ENCODE measurements around the gene SLC6A13.

SLC6A13 gene

GRCh38 chr12:267581-268482 is 5.2 kb upstream of the SLC6A13 start:
- Histone ChIP-seq H3K9me3 (ENCODE audit: control insufficient read depth, low read length) (no peaks in the 10 kb centered on the region), H3K4me3 (ENCODE audit: insufficient read depth, low read depth, low read length) (no peak overlapping the region), H3K36me3 (ENCODE audit: control insufficient read depth, insufficient read depth, low read length) (no peaks in the 10 kb centered on the region), H3K4me1 (ENCODE audit: control insufficient read depth, insufficient read depth, low read length) (peaks cover 5% of the 10 kb centered on the region), H3K27me3 (ENCODE audit: control insufficient read depth, insufficient read depth, low read length, poor library complexity, severe bottlenecking) (no peaks in the 10 kb centered on the region), H3K27ac (ENCODE audit: insufficient read depth, low read depth, low read length, poor library complexity, severe bottlenecking) (no peak overlapping the region)
- 86 to 90% methylated on average over 14 of the region's 14 CpGs for WGBS, 2 experiments

GRCh38 chr12:265096-265495 is 2.5 kb upstream of the SLC6A13 start:
- WGBS, 2 experiments, result 33 to 50% methylated on average over 2 to 3 of the region's 3 CpGs
- no peaks in the 10 kb centered on the region for H3K9me3 ChIP-seq (ENCODE audit: control insufficient read depth, low read length)
- no peaks in the 10 kb centered on the region for H3K36me3 ChIP-seq (ENCODE audit: control insufficient read depth, insufficient read depth, low read length)
- H3K4me3 ChIP-seq (ENCODE audit: insufficient read depth, low read depth, low read length), result no peak overlapping the region
- no peak overlapping the region for H3K27ac ChIP-seq (ENCODE audit: insufficient read depth, low read depth, low read length, poor library complexity, severe bottlenecking)
- H3K4me1 ChIP-seq (ENCODE audit: control insufficient read depth, insufficient read depth, low read length), result peaks cover 5% of the 10 kb centered on the region
- no peaks in the 10 kb centered on the region for H3K27me3 ChIP-seq (ENCODE audit: control insufficient read depth, insufficient read depth, low read length, poor library complexity, severe bottlenecking)

GRCh38 chr12:264269-264668 is 1.6 kb upstream of the SLC6A13 start:
- Histone ChIP-seq H3K9me3 (ENCODE audit: control insufficient read depth, low read length) (no peaks in the 10 kb centered on the region), H3K27ac (ENCODE audit: insufficient read depth, low read depth, low read length, poor library complexity, severe bottlenecking) (no peak overlapping the region), H3K4me3 (ENCODE audit: insufficient read depth, low read depth, low read length) (no peak overlapping the region), H3K27me3 (ENCODE audit: control insufficient read depth, insufficient read depth, low read length, poor library complexity, severe bottlenecking) (no peaks in the 10 kb centered on the region), H3K4me1 (ENCODE audit: control insufficient read depth, insufficient read depth, low read length) (peaks cover 5% of the 10 kb centered on the region), H3K36me3 (ENCODE audit: control insufficient read depth, insufficient read depth, low read length) (no peaks in the 10 kb centered on the region)
- 91 to 94% methylated on average over 3 of the region's 3 CpGs for WGBS, 2 experiments

GRCh38 chr12:263574-263973 is 938 bp upstream of the SLC6A13 start:
- no peak overlapping the region for H3K27ac ChIP-seq (ENCODE audit: insufficient read depth, low read depth, low read length, poor library complexity, severe bottlenecking)
- H3K27me3 ChIP-seq (ENCODE audit: control insufficient read depth, insufficient read depth, low read length, poor library complexity, severe bottlenecking), result no peaks in the 10 kb centered on the region
- H3K4me1 ChIP-seq (ENCODE audit: control insufficient read depth, insufficient read depth, low read length), result peaks cover 5% of the 10 kb centered on the region
- H3K36me3 ChIP-seq (ENCODE audit: control insufficient read depth, insufficient read depth, low read length), result no peaks in the 10 kb centered on the region
- no peak overlapping the region for H3K4me3 ChIP-seq (ENCODE audit: insufficient read depth, low read depth, low read length)
- no peaks in the 10 kb centered on the region for H3K9me3 ChIP-seq (ENCODE audit: control insufficient read depth, low read length)
- WGBS, 2 experiments, result 91 to 92% methylated on average over 9 of the region's 9 CpGs

- Histone ChIP-seq H3K4me1 (ENCODE audit: control insufficient read depth, insufficient read depth, low read length) (no peaks in the 10 kb centered on the region), H3K36me3 (ENCODE audit: control insufficient read depth, insufficient read depth, low read length) (no peaks in the 10 kb centered on the region), H3K27me3 (ENCODE audit: control insufficient read depth, insufficient read depth, low read length, poor library complexity, severe bottlenecking) (no peaks in the 10 kb centered on the region), H3K27ac (ENCODE audit: insufficient read depth, low read depth, low read length, poor library complexity, severe bottlenecking) (no peak overlapping the region), H3K9me3 (ENCODE audit: control insufficient read depth, low read length) (no peaks in the 10 kb centered on the region), H3K4me3 (ENCODE audit: insufficient read depth, low read depth, low read length) (no peak overlapping the region)
Measured at GRCh38 chr12:262113-262512, 523 bp downstream of the SLC6A13 start.

GRCh38 chr12:257521-258321 is 4.9 kb downstream of the SLC6A13 start:
- no peaks in the 10 kb centered on the region for H3K27me3 ChIP-seq (ENCODE audit: control insufficient read depth, insufficient read depth, low read length, poor library complexity, severe bottlenecking)
- no peak overlapping the region for H3K4me3 ChIP-seq (ENCODE audit: insufficient read depth, low read depth, low read length)
- no peak overlapping the region for H3K27ac ChIP-seq (ENCODE audit: insufficient read depth, low read depth, low read length, poor library complexity, severe bottlenecking)
- WGBS, 2 experiments, result 84 to 88% methylated on average over 14 of the region's 14 CpGs
- H3K36me3 ChIP-seq (ENCODE audit: control insufficient read depth, insufficient read depth, low read length), result no peaks in the 10 kb centered on the region
- no peaks in the 10 kb centered on the region for H3K4me1 ChIP-seq (ENCODE audit: control insufficient read depth, insufficient read depth, low read length)
- H3K9me3 ChIP-seq (ENCODE audit: control insufficient read depth, low read length), result no peaks in the 10 kb centered on the region

GRCh38 chr12:256958-257357 is 5.7 kb downstream of the SLC6A13 start:
- no peaks in the 10 kb centered on the region for H3K4me1 ChIP-seq (ENCODE audit: control insufficient read depth, insufficient read depth, low read length)
- H3K4me3 ChIP-seq (ENCODE audit: insufficient read depth, low read depth, low read length), result no peak overlapping the region
- H3K27ac ChIP-seq (ENCODE audit: insufficient read depth, low read depth, low read length, poor library complexity, severe bottlenecking), result no peak overlapping the region
- H3K36me3 ChIP-seq (ENCODE audit: control insufficient read depth, insufficient read depth, low read length), result no peaks in the 10 kb centered on the region
- WGBS, 2 experiments, result 89 to 90% methylated on average over 3 of the region's 3 CpGs
- no peaks in the 10 kb centered on the region for H3K27me3 ChIP-seq (ENCODE audit: control insufficient read depth, insufficient read depth, low read length, poor library complexity, severe bottlenecking)
- no peaks in the 10 kb centered on the region for H3K9me3 ChIP-seq (ENCODE audit: control insufficient read depth, low read length)

GRCh38 chr12:256225-256624 is 6.4 kb downstream of the SLC6A13 start:
- H3K36me3 ChIP-seq (ENCODE audit: control insufficient read depth, insufficient read depth, low read length), result no peaks in the 10 kb centered on the region
- WGBS, 2 experiments, result 91 to 93% methylated on average over 6 of the region's 6 CpGs
- H3K9me3 ChIP-seq (ENCODE audit: control insufficient read depth, low read length), result no peaks in the 10 kb centered on the region
- H3K27me3 ChIP-seq (ENCODE audit: control insufficient read depth, insufficient read depth, low read length, poor library complexity, severe bottlenecking), result no peaks in the 10 kb centered on the region
- no peaks in the 10 kb centered on the region for H3K4me1 ChIP-seq (ENCODE audit: control insufficient read depth, insufficient read depth, low read length)
- H3K27ac ChIP-seq (ENCODE audit: insufficient read depth, low read depth, low read length, poor library complexity, severe bottlenecking), result no peak overlapping the region
- H3K4me3 ChIP-seq (ENCODE audit: insufficient read depth, low read depth, low read length), result no peak overlapping the region

- no peaks in the 10 kb centered on the region for H3K36me3 ChIP-seq (ENCODE audit: control insufficient read depth, insufficient read depth, low read length)
- H3K27me3 ChIP-seq (ENCODE audit: control insufficient read depth, insufficient read depth, low read length, poor library complexity, severe bottlenecking), result no peaks in the 10 kb centered on the region
- no peaks in the 10 kb centered on the region for H3K4me1 ChIP-seq (ENCODE audit: control insufficient read depth, insufficient read depth, low read length)
- no peak overlapping the region for H3K27ac ChIP-seq (ENCODE audit: insufficient read depth, low read depth, low read length, poor library complexity, severe bottlenecking)
- H3K9me3 ChIP-seq (ENCODE audit: control insufficient read depth, low read length), result no peaks in the 10 kb centered on the region
- H3K4me3 ChIP-seq (ENCODE audit: insufficient read depth, low read depth, low read length), result no peak overlapping the region
- WGBS, 2 experiments, result 84 to 85% methylated on average over 9 of the region's 9 CpGs
Measured at GRCh38 chr12:254912-255311, 7.7 kb downstream of the SLC6A13 start.

GRCh38 chr12:254039-254438 is 8.6 kb downstream of the SLC6A13 start:
- H3K4me3 ChIP-seq (ENCODE audit: insufficient read depth, low read depth, low read length), result no peak overlapping the region
- H3K36me3 ChIP-seq (ENCODE audit: control insufficient read depth, insufficient read depth, low read length), result no peaks in the 10 kb centered on the region
- no peaks in the 10 kb centered on the region for H3K27me3 ChIP-seq (ENCODE audit: control insufficient read depth, insufficient read depth, low read length, poor library complexity, severe bottlenecking)
- H3K27ac ChIP-seq (ENCODE audit: insufficient read depth, low read depth, low read length, poor library complexity, severe bottlenecking), result no peak overlapping the region
- 75 to 79% methylated on average over 10 of the region's 10 CpGs for WGBS, 2 experiments
- no peaks in the 10 kb centered on the region for H3K4me1 ChIP-seq (ENCODE audit: control insufficient read depth, insufficient read depth, low read length)
- H3K9me3 ChIP-seq (ENCODE audit: control insufficient read depth, low read length), result no peaks in the 10 kb centered on the region

Measured in ectodermal cell (in vitro differentiated cells).